Stomach smooth muscle (tissue), 2 donors: ENCODE measurements around the gene LDB1.

Experiments used
- H3K27ac ChIP-seq: one replicate; pipeline ENCODE4 v1.7.0; 2013; ENCODE audit warnings: mild to moderate bottlenecking, low read length, inconsistent platforms
- H3K27me3 ChIP-seq, 2 donors: one replicate each; pipeline ENCODE4 v1.7.0; 2013; ENCODE audit warnings: low read length in 2 of 2; ENCODE audit not compliant: insufficient read depth in 2 of 2, control insufficient read depth in 1 of 2
- H3K36me3 ChIP-seq, 2 donors: one replicate each; pipeline ENCODE4 v1.7.0; 2013; ENCODE audit warnings: low read length in 2 of 2; ENCODE audit not compliant: control insufficient read depth in 2 of 2, insufficient read depth in 2 of 2
- H3K4me1 ChIP-seq: one replicate; pipeline ENCODE4 v1.7.0; 2013; ENCODE audit warnings: low read length; ENCODE audit not compliant: control insufficient read depth, insufficient read depth
- H3K4me3 ChIP-seq, 2 donors: one replicate each; pipeline ENCODE4 v1.7.0; 2013; ENCODE audit warnings: low read length in 2 of 2
- H3K9ac ChIP-seq, 2 donors: one replicate each; pipeline ENCODE4 v1.7.0; 2013; ENCODE audit warnings: low read length in 2 of 2, mild to moderate bottlenecking in 1 of 2
- H3K9me3 ChIP-seq, 2 donors: one replicate each; pipeline ENCODE4 v1.7.0; 2013; ENCODE audit warnings: low read length in 2 of 2; ENCODE audit not compliant: control insufficient read depth in 2 of 2
- donor health status: healthy.
- donor health status: Pancreatic carcinoma.

LDB1 gene

GRCh38 chr10:102135956-102136526 is 15.9 kb upstream of the LDB1 start:
- Histone ChIP-seq H3K4me3 (no peak overlapping the region), H3K9ac (no peak overlapping the region), H3K27ac (no peak overlapping the region), H3K27me3 (no peaks in the 10 kb centered on the region), H3K4me1 (peaks cover 21% of the 10 kb centered on the region), H3K9me3 (no peaks in the 10 kb centered on the region), H3K36me3 (peaks cover 33 to 35% of the 10 kb centered on the region in 2 donors)

GRCh38 chr10:102134416-102134815 is 14.2 kb upstream of the LDB1 start:
- Histone ChIP-seq H3K27me3 (no peaks in the 10 kb centered on the region), H3K9me3 (no peaks in the 10 kb centered on the region), H3K27ac (no peak overlapping the region), H3K36me3 (peaks cover 17 to 18% of the 10 kb centered on the region in 2 donors), H3K9ac (peak overlapping the region in 1 of 2 donors; percentile 97), H3K4me3 (peak overlapping the region; percentile 36 to 74), H3K4me1 (peaks cover 21% of the 10 kb centered on the region)

GRCh38 chr10:102133373-102134195 is 13.4 kb upstream of the LDB1 start:
- Histone ChIP-seq H3K36me3 (peaks cover 9 to 10% of the 10 kb centered on the region in 2 donors), H3K9ac (peak overlapping the region; percentile 78 to 97), H3K9me3 (no peaks in the 10 kb centered on the region), H3K4me3 (peak overlapping the region; percentile 74 to 88), H3K27ac (peak overlapping the region; percentile 87), H3K4me1 (peaks cover 21% of the 10 kb centered on the region), H3K27me3 (no peaks in the 10 kb centered on the region)

- peak within 1 kb of the TSS; percentile 78 to 97 for H3K9ac ChIP-seq
- no peaks in the 10 kb centered on the region for H3K9me3 ChIP-seq
- H3K4me3 ChIP-seq, result peak within 1 kb of the TSS; percentile 74 to 88
- peak within 1 kb of the TSS; percentile 87 for H3K27ac ChIP-seq
- peaks cover under 1 to 2% of the 10 kb centered on the region in 2 donors for H3K36me3 ChIP-seq
- no peaks in the 10 kb centered on the region for H3K27me3 ChIP-seq
- H3K4me1 ChIP-seq, result peaks cover 21% of the 10 kb centered on the region
Measured at GRCh38 chr10:102132563-102133372, 12.6 kb upstream of the LDB1 start, which contains the start of gene PPRC1. PPRC1 (plus strand) TSS chr10:102133040; CDS start chr10:102133069, 29 bp downstream.

- Histone ChIP-seq H3K9me3 (no peaks in the 10 kb centered on the region), H3K36me3 (no peaks in the 10 kb centered on the region), H3K4me1 (peaks cover 19% of the 10 kb centered on the region), H3K9ac (peak overlapping the region; percentile 7 to 97), H3K27ac (peak overlapping the region; percentile 87), H3K27me3 (no peaks in the 10 kb centered on the region), H3K4me3 (peak overlapping the region; percentile 74 to 88)
Measured at GRCh38 chr10:102132193-102132562, 12.0 kb upstream of the LDB1 start.

- Histone ChIP-seq H3K4me3 (no peak overlapping the region), H3K36me3 (no peaks in the 10 kb centered on the region), H3K9ac (no peak overlapping the region), H3K27me3 (no peaks in the 10 kb centered on the region), H3K4me1 (peaks cover 16% of the 10 kb centered on the region), H3K9me3 (no peaks in the 10 kb centered on the region), H3K27ac (peak overlapping the region; percentile 87)
Measured at GRCh38 chr10:102131286-102132170, 11.4 kb upstream of the LDB1 start.

- Histone ChIP-seq H3K27me3 (no peaks in the 10 kb centered on the region), H3K4me1 (peaks cover 29% of the 10 kb centered on the region), H3K9me3 (no peaks in the 10 kb centered on the region), H3K9ac (no peak overlapping the region), H3K27ac (peak overlapping the region; percentile 99), H3K4me3 (no peak overlapping the region), H3K36me3 (no peaks in the 10 kb centered on the region)
Measured at GRCh38 chr10:102123223-102123622, 3.1 kb upstream of the LDB1 start.

- no peaks in the 10 kb centered on the region for H3K36me3 ChIP-seq
- H3K4me3 ChIP-seq, result no peak overlapping the region
- no peaks in the 10 kb centered on the region for H3K9me3 ChIP-seq
- peaks cover 37% of the 10 kb centered on the region for H3K4me1 ChIP-seq
- no peaks in the 10 kb centered on the region for H3K27me3 ChIP-seq
- H3K9ac ChIP-seq, result peak overlapping the region in 1 of 2 donors; percentile 92
- H3K27ac ChIP-seq, result peak overlapping the region; percentile 99
Measured at GRCh38 chr10:102122450-102122849, 2.3 kb upstream of the LDB1 start.

GRCh38 chr10:102121739-102122372 is 1.7 kb upstream of the LDB1 start:
- no peaks in the 10 kb centered on the region for H3K27me3 ChIP-seq
- H3K9ac ChIP-seq, result peak overlapping the region; percentile 92 to 98
- H3K9me3 ChIP-seq, result no peaks in the 10 kb centered on the region
- H3K4me3 ChIP-seq, result peak overlapping the region; percentile 90 to 95
- peak overlapping the region; percentile 99 for H3K27ac ChIP-seq
- no peaks in the 10 kb centered on the region for H3K36me3 ChIP-seq
- H3K4me1 ChIP-seq, result peaks cover 42% of the 10 kb centered on the region
